ENCODE results near the gene TMEM33. TPM values are rescaled to one million over a fixed set of nuclear protein-coding genes. Genes with fewer than 3 reads are reported as not detected.

TMEM33 gene
- total RNA-seq, 4 donors from 2014 or later, result 30.9 to 61.1 (median 47.8) TPM

GRCh38 chr4:41939016-41939626, 3.9 kb downstream of the TMEM33 start:
- Histone ChIP-seq H3K27ac (no peak overlapping the region), H3K4me1 (peaks cover 0 to 12% of the 10 kb centered on the region in 2 donors), H3K4me3 (no peak overlapping the region), H3K27me3 (no peaks in the 10 kb centered on the region), H3K36me3 (no peaks in the 10 kb centered on the region), H3K9me3 (no peaks in the 10 kb centered on the region)
- no peak for DNase-seq
- TF ChIP-seq CTCF (IDR thresholded peaks at IDR 0.05) (no peak), POLR2A (IDR thresholded peaks at IDR 0.05) (no peak)
- intact Hi-C loops (cut with DNase I; ENCODE audit: low total_unique reads), result loop anchor here (10.0 kb wide), 1 partner anchor 46 kb away; the partner anchor contains the start of gene DCAF4L1

GRCh38 chr4:41940834-41941233, 5.6 kb downstream of the TMEM33 start:
- no peak for DNase-seq
- Histone ChIP-seq H3K4me1 (peaks cover 0 to 12% of the 10 kb centered on the region in 2 donors), H3K9me3 (no peaks in the 10 kb centered on the region), H3K27me3 (no peaks in the 10 kb centered on the region), H3K36me3 (no peaks in the 10 kb centered on the region), H3K27ac (no peak overlapping the region), H3K4me3 (no peak overlapping the region)
- intact Hi-C loops (cut with DNase I; ENCODE audit: low total_unique reads), result no loop called here
- TF ChIP-seq POLR2A (IDR thresholded peaks at IDR 0.05) (no peak), CTCF (IDR thresholded peaks at IDR 0.05) (no peak)

GRCh38 chr4:41943506-41943905, 8.3 kb downstream of the TMEM33 start:
- intact Hi-C loops (cut with DNase I; ENCODE audit: low total_unique reads), result no loop called here
- no peak for DNase-seq
- no peaks in the 10 kb centered on the region for H3K4me1 ChIP-seq
- H3K36me3 ChIP-seq, result no peaks in the 10 kb centered on the region
- no peaks in the 10 kb centered on the region for H3K27me3 ChIP-seq
- no peaks in the 10 kb centered on the region for H3K9me3 ChIP-seq
- TF ChIP-seq CTCF (IDR thresholded peaks at IDR 0.05) (no peak), POLR2A (IDR thresholded peaks at IDR 0.05) (no peak)
- no peak overlapping the region for H3K4me3 ChIP-seq
- no peak overlapping the region for H3K27ac ChIP-seq

- Histone ChIP-seq H3K9me3 (no peaks in the 10 kb centered on the region), H3K4me3 (no peak overlapping the region), H3K27me3 (no peaks in the 10 kb centered on the region), H3K27ac (no peak overlapping the region), H3K36me3 (no peaks in the 10 kb centered on the region), H3K4me1 (no peaks in the 10 kb centered on the region)
- TF ChIP-seq CTCF (IDR thresholded peaks at IDR 0.05), result no peak
- TF ChIP-seq POLR2A (IDR thresholded peaks at IDR 0.05), result no peak
- DNase-seq, result no peak
- intact Hi-C loops (cut with DNase I; ENCODE audit: low total_unique reads), result no loop called here
These were observed 8.9 kb downstream of the TMEM33 start for GRCh38 chr4:41944089-41944488.

- intact Hi-C loops (cut with DNase I; ENCODE audit: low total_unique reads), result no loop called here
- Histone ChIP-seq H3K36me3 (no peaks in the 10 kb centered on the region), H3K4me1 (no peaks in the 10 kb centered on the region), H3K4me3 (no peak overlapping the region), H3K27me3 (no peaks in the 10 kb centered on the region), H3K27ac (no peak overlapping the region), H3K9me3 (no peaks in the 10 kb centered on the region)
- no peak for DNase-seq
- no peak for TF ChIP-seq POLR2A (IDR thresholded peaks at IDR 0.05)
- TF ChIP-seq CTCF (IDR thresholded peaks at IDR 0.05), result no peak
These were observed 14.3 kb downstream of the TMEM33 start for GRCh38 chr4:41949531-41949930.
